Occipital lobe (tissue), 2 donors: ENCODE results near the gene AMER1. TPM values are rescaled to one million over a fixed set of nuclear protein-coding genes. Genes with fewer than 3 reads are reported as not detected.
"Not testable (repeated sequence)": the region's sequence is repeated elsewhere in the genome, so short reads cannot be mapped to it uniquely, and the experiment has no call there.

Experiments used
- DNase-seq: peaks from one replicate; lab custom pipeline; 2025; lab: John Stamatoyannopoulos, UW
- total RNA-seq: library from RNA; depleted of rRNA; stranded (reverse); fragments of >200 nt; gene quantifications from one replicate; pipeline ENCODE4 v1.2.3, GENCODE V29; 2014

The AMER1 gene
- 8.9 TPM for total RNA-seq

- DNase-seq, result no peak
These were observed at the start of gene AMER1 for GRCh38 chrX:64205441-64205734. Gene AMER1 (minus strand): TSS chrX:64205708. CDS start chrX:64193286, 12,422 bp downstream.

- no peak for DNase-seq
These were observed 24.8 kb upstream of the AMER1 start, which contains the start of gene ASB12 for GRCh38 chrX:64230123-64230970. Gene ASB12 (minus strand): TSS chrX:64230607. CDS start chrX:64225650, 4,957 bp downstream.

GRCh38 chrX:64229154-64229553 is 23.6 kb upstream of the AMER1 start:
- DNase-seq, result no peak

- no peak for DNase-seq
These were observed 12.5 kb upstream of the AMER1 start for GRCh38 chrX:64218023-64218422.

- not testable (repeated sequence) for DNase-seq
These were observed 8.5 kb upstream of the AMER1 start for GRCh38 chrX:64213989-64214388.

GRCh38 chrX:64206556-64207162 is 1.2 kb upstream of the AMER1 start:
- DNase-seq, result peak; percentile 13

- peak; percentile 90 for DNase-seq
These were observed 410 bp upstream of the AMER1 start for GRCh38 chrX:64205735-64206501.

- DNase-seq, result peak; percentile 55
These were observed 637 bp downstream of the AMER1 start for GRCh38 chrX:64204701-64205440.

- no peak for DNase-seq
These were observed 1.3 kb downstream of the AMER1 start for GRCh38 chrX:64204252-64204651.

GRCh38 chrX:64202808-64203325 is 2.6 kb downstream of the AMER1 start:
- no peak for DNase-seq

GRCh38 chrX:64198036-64198435 is 7.5 kb downstream of the AMER1 start:
- DNase-seq, result no peak

- DNase-seq, result no peak
These were observed 8.9 kb downstream of the AMER1 start for GRCh38 chrX:64196606-64197005.

- DNase-seq, result no peak
These were observed 9.6 kb downstream of the AMER1 start for GRCh38 chrX:64195862-64196261.

- DNase-seq, result no peak
These were observed 12.8 kb downstream of the AMER1 start for GRCh38 chrX:64192673-64193072.

- no peak for DNase-seq
These were observed 13.5 kb downstream of the AMER1 start for GRCh38 chrX:64192040-64192439.

- DNase-seq, result no peak
These were observed 14.1 kb downstream of the AMER1 start for GRCh38 chrX:64191281-64192010.

- no peak for DNase-seq
These were observed 15.3 kb downstream of the AMER1 start for GRCh38 chrX:64190136-64190740.

GRCh38 chrX:64188901-64189300 is 16.6 kb downstream of the AMER1 start:
- no peak for DNase-seq

GRCh38 chrX:64187762-64188150 is 17.8 kb downstream of the AMER1 start:
- no peak for DNase-seq
